ENCODE results near the gene TTI1.

Gene TTI1

DNA sequence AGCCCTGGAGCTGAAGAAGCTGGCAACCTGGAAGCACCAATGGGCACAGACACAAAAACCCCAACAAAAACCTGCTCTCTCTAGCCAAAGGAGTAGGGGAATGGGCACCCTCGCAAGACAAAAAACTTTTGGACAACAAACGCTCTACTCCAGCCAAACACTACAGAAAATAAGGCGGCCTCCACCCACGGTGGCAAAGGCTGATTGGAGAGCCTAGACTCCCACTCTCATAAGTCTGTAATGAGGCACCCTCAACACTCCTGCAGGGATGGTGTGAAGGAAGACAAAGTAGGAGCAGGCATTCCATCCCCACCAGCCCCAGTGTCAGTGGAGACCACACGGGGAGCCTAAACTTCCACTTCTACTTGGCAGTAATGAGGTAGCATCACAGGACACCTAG is 8.8 kb downstream of the TTI1 start:
- Histone ChIP-seq H4K8ac (ENCODE audit: low read depth, low read length) (no peak overlapping the region), H3K27ac (ENCODE audit: low read depth, low read length) (no peak overlapping the region), H3K79me1 (ENCODE audit: low read length) (peaks cover 28% of the 10 kb centered on the region), H2BK15ac (replicated peaks; ENCODE audit: low read depth) (no peak overlapping the region), H3K79me2 (ENCODE audit: control insufficient read depth, insufficient read depth, low read length) (peaks cover 31% of the 10 kb centered on the region), H3K18ac (ENCODE audit: low read length) (no peak overlapping the region), H3K4me3 (ENCODE audit: low read length) (no peak overlapping the region), H3K9ac (ENCODE audit: low read length) (no peak overlapping the region), H2BK120ac (ENCODE audit: low read depth, low read length) (no peak overlapping the region), H3K23ac (ENCODE audit: low read length) (no peak overlapping the region), H3K36me3 (ENCODE audit: control insufficient read depth, insufficient read depth, low read length) (no peaks in the 10 kb centered on the region), H3K4ac (ENCODE audit: low read depth, low read length) (no peak overlapping the region), H3K56ac (ENCODE audit: low read length) (no peak overlapping the region), H2AK5ac (ENCODE audit: low read length) (no peak overlapping the region), H3K4me2 (ENCODE audit: low read length) (no peak overlapping the region), H3K27me3 (ENCODE audit: insufficient read depth, low read length, poor library complexity) (no peaks in the 10 kb centered on the region), H3K4me1 (ENCODE audit: control insufficient read depth, low read depth, low read length) (no peaks in the 10 kb centered on the region), H2BK5ac (ENCODE audit: low read length) (no peak overlapping the region), H4K5ac (ENCODE audit: low read length) (no peak overlapping the region)
- no peak for DNase-seq
- WGBS (ENCODE audit: extremely low coverage, insufficient coverage, low lambda C conversion rate): no CpG with 5 or more reads among the region's 5 CpGs

DNA sequence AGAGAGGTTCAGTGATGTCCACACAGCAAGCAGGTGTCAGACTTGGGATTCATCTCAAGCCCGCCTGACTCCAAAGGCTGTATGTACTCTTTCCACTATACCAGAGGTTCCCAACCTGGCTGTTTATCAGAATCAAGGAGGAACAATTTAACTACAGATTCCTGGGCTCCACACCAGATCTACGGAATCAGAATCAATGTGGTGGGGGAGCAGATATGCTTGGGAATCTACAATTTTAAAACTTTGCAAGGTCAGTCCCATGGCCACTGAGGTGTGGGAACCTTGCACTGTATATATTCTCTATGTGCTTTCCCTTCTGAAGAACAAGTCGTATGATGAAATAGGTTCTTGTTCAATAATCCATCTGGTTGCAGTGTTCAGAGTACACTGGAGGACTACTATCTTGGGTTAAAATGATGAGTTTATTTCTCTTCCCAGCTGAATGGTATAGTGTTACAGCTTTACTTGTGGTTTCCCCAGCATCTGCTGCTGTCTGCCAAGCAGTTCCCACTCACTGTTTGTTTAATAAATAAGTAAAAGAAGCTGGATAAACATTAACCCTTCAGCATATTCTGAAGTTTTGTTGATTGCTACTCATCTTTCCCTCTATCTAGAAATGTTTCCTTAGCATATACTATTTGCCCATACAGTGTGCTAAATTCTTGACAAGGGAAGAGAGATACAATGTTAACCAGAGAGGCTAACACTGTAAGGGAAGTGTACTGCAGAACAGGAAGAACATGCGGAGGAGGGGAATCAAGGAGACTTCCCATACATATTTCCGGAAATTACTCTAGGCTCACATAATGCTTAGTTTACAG is 9.9 kb downstream of the TTI1 start:
- Histone ChIP-seq H3K36me3 (ENCODE audit: control insufficient read depth, insufficient read depth, low read length) (peaks cover 2% of the 10 kb centered on the region), H2AK5ac (ENCODE audit: low read length) (no peak overlapping the region), H3K23ac (ENCODE audit: low read length) (no peak overlapping the region), H3K79me1 (ENCODE audit: low read length) (peaks cover 25% of the 10 kb centered on the region), H2BK5ac (ENCODE audit: low read length) (no peak overlapping the region), H2BK120ac (ENCODE audit: low read depth, low read length) (no peak overlapping the region), H3K4me3 (ENCODE audit: low read length) (no peak overlapping the region), H3K4ac (ENCODE audit: low read depth, low read length) (no peak overlapping the region), H3K79me2 (ENCODE audit: control insufficient read depth, insufficient read depth, low read length) (peaks cover 27% of the 10 kb centered on the region), H3K4me1 (ENCODE audit: control insufficient read depth, low read depth, low read length) (no peaks in the 10 kb centered on the region), H3K27ac (ENCODE audit: low read depth, low read length) (no peak overlapping the region), H3K27me3 (ENCODE audit: insufficient read depth, low read length, poor library complexity) (no peaks in the 10 kb centered on the region), H4K8ac (ENCODE audit: low read depth, low read length) (no peak overlapping the region), H3K4me2 (ENCODE audit: low read length) (no peak overlapping the region), H3K9ac (ENCODE audit: low read length) (no peak overlapping the region), H2BK15ac (replicated peaks; ENCODE audit: low read depth) (no peak overlapping the region), H3K18ac (ENCODE audit: low read length) (no peak overlapping the region), H4K5ac (ENCODE audit: low read length) (no peak overlapping the region), H3K56ac (ENCODE audit: low read length) (no peak overlapping the region)
- DNase-seq: no peak
- no CpG with 5 or more reads among the region's 5 CpGs for WGBS (ENCODE audit: extremely low coverage, insufficient coverage, low lambda C conversion rate)

GRCh38 chr20:38021087-38021772 is 12.0 kb downstream of the TTI1 start:
- Histone ChIP-seq H3K4me3 (ENCODE audit: low read length) (no peak overlapping the region), H4K5ac (ENCODE audit: low read length) (no peak overlapping the region), H3K27me3 (ENCODE audit: insufficient read depth, low read length, poor library complexity) (no peaks in the 10 kb centered on the region), H3K36me3 (ENCODE audit: control insufficient read depth, insufficient read depth, low read length) (peaks cover 2% of the 10 kb centered on the region), H2AK5ac (ENCODE audit: low read length) (no peak overlapping the region), H3K4ac (ENCODE audit: low read depth, low read length) (no peak overlapping the region), H3K79me2 (ENCODE audit: control insufficient read depth, insufficient read depth, low read length) (peaks cover 24% of the 10 kb centered on the region), H3K23ac (ENCODE audit: low read length) (no peak overlapping the region), H3K56ac (ENCODE audit: low read length) (no peak overlapping the region), H3K27ac (ENCODE audit: low read depth, low read length) (no peak overlapping the region), H3K79me1 (ENCODE audit: low read length) (peaks cover 25% of the 10 kb centered on the region), H3K4me1 (ENCODE audit: control insufficient read depth, low read depth, low read length) (no peaks in the 10 kb centered on the region), H3K4me2 (ENCODE audit: low read length) (no peak overlapping the region), H3K9ac (ENCODE audit: low read length) (no peak overlapping the region), H3K18ac (ENCODE audit: low read length) (no peak overlapping the region), H2BK120ac (ENCODE audit: low read depth, low read length) (no peak overlapping the region), H4K8ac (ENCODE audit: low read depth, low read length) (no peak overlapping the region), H2BK5ac (ENCODE audit: low read length) (no peak overlapping the region), H2BK15ac (replicated peaks; ENCODE audit: low read depth) (no peak overlapping the region)
- no CpG with 5 or more reads among the region's 2 CpGs for WGBS (ENCODE audit: extremely low coverage, insufficient coverage, low lambda C conversion rate)
- DNase-seq: no peak

- Histone ChIP-seq H3K27me3 (ENCODE audit: insufficient read depth, low read length, poor library complexity) (no peaks in the 10 kb centered on the region), H3K4me1 (ENCODE audit: control insufficient read depth, low read depth, low read length) (no peaks in the 10 kb centered on the region), H3K9ac (ENCODE audit: low read length) (no peak overlapping the region), H3K4me3 (ENCODE audit: low read length) (no peak overlapping the region), H3K56ac (ENCODE audit: low read length) (no peak overlapping the region), H3K27ac (ENCODE audit: low read depth, low read length) (no peak overlapping the region), H3K23ac (ENCODE audit: low read length) (no peak overlapping the region), H2BK120ac (ENCODE audit: low read depth, low read length) (no peak overlapping the region), H3K18ac (ENCODE audit: low read length) (no peak overlapping the region), H2AK5ac (ENCODE audit: low read length) (no peak overlapping the region), H4K5ac (ENCODE audit: low read length) (no peak overlapping the region), H2BK15ac (replicated peaks; ENCODE audit: low read depth) (no peak overlapping the region), H3K36me3 (ENCODE audit: control insufficient read depth, insufficient read depth, low read length) (peaks cover 4% of the 10 kb centered on the region), H4K8ac (ENCODE audit: low read depth, low read length) (no peak overlapping the region), H3K4ac (ENCODE audit: low read depth, low read length) (no peak overlapping the region), H2BK5ac (ENCODE audit: low read length) (no peak overlapping the region), H3K4me2 (ENCODE audit: low read length) (no peak overlapping the region), H3K79me1 (ENCODE audit: low read length) (peaks cover 21% of the 10 kb centered on the region), H3K79me2 (ENCODE audit: control insufficient read depth, insufficient read depth, low read length) (peaks cover 11% of the 10 kb centered on the region)
- WGBS (ENCODE audit: extremely low coverage, insufficient coverage, low lambda C conversion rate): no CpG with 5 or more reads among the region's 2 CpGs
- no peak for DNase-seq
Measured at GRCh38 chr20:38018385-38018784, 14.9 kb downstream of the TTI1 start.

DNA sequence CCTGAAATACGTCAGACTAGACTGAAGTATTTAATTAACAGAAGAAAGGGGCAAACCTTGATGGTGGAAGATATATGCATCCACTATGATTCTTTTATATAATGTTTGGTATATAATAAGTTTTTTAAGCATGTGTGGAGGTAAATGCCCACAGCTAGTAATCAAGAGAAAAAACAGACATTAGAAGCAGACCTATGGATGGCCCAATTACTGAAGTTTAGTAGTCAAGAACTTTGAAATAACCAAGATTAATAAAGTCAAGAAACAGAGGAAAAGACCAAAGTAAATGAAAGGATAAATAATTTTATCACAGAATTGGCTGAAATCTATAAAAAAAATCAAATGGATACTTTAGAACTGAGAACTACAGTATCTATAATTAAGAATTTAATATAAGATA is 15.3 kb downstream of the TTI1 start:
- Histone ChIP-seq H3K27ac (ENCODE audit: low read depth, low read length) (no peak overlapping the region), H2BK15ac (replicated peaks; ENCODE audit: low read depth) (no peak overlapping the region), H3K4me2 (ENCODE audit: low read length) (no peak overlapping the region), H3K27me3 (ENCODE audit: insufficient read depth, low read length, poor library complexity) (no peaks in the 10 kb centered on the region), H4K8ac (ENCODE audit: low read depth, low read length) (no peak overlapping the region), H3K9ac (ENCODE audit: low read length) (no peak overlapping the region), H3K56ac (ENCODE audit: low read length) (no peak overlapping the region), H3K79me2 (ENCODE audit: control insufficient read depth, insufficient read depth, low read length) (peaks cover 9% of the 10 kb centered on the region), H3K79me1 (ENCODE audit: low read length) (peaks cover 18% of the 10 kb centered on the region), H3K4me1 (ENCODE audit: control insufficient read depth, low read depth, low read length) (no peaks in the 10 kb centered on the region), H3K4me3 (ENCODE audit: low read length) (no peak overlapping the region), H3K18ac (ENCODE audit: low read length) (no peak overlapping the region), H3K23ac (ENCODE audit: low read length) (no peak overlapping the region), H3K36me3 (ENCODE audit: control insufficient read depth, insufficient read depth, low read length) (peaks cover 4% of the 10 kb centered on the region), H3K4ac (ENCODE audit: low read depth, low read length) (no peak overlapping the region), H2BK5ac (ENCODE audit: low read length) (no peak overlapping the region), H4K5ac (ENCODE audit: low read length) (no peak overlapping the region), H2BK120ac (ENCODE audit: low read depth, low read length) (no peak overlapping the region), H2AK5ac (ENCODE audit: low read length) (no peak overlapping the region)
- no peak for DNase-seq
- WGBS (ENCODE audit: extremely low coverage, insufficient coverage, low lambda C conversion rate): no CpG with 5 or more reads among the region's 1 CpG
